Measurements from ENCODE around the gene ARHGAP15. TPM values are rescaled to one million over a fixed set of nuclear protein-coding genes. Genes with fewer than 3 reads are reported as not detected.

ARHGAP15 gene
- total RNA-seq, 3 donors from 2014 or later = 5.3 to 8.2 (median 5.8) TPM

GRCh38 chr2:143682436-143683055 is 553.3 kb downstream of the ARHGAP15 start:
- no peak for DNase-seq
- Histone ChIP-seq H3K4me3 (no peak overlapping the region), H3K36me3 (ENCODE audit: low read depth) (no peaks in the 10 kb centered on the region), H3K9me3 (no peaks in the 10 kb centered on the region), H3K4me1 (ENCODE audit: low read depth) (no peaks in the 10 kb centered on the region)
- no peak for TF ChIP-seq CTCF (IDR thresholded peaks at IDR 0.05)
- no peak for ATAC-seq
- intact Hi-C loops (cut with DNase I, micrococcal nuclease) = loop anchor here in 1 of 2 donors (10.0 kb wide), 1 partner anchor 652 kb away; a partner anchor contains a TSS

GRCh38 chr2:143683977-143684376 is 554.8 kb downstream of the ARHGAP15 start:
- no peak for TF ChIP-seq CTCF (IDR thresholded peaks at IDR 0.05)
- H3K36me3 ChIP-seq (ENCODE audit: low read depth) = no peaks in the 10 kb centered on the region
- intact Hi-C loops (cut with DNase I, micrococcal nuclease) = loop anchor here in 1 of 2 donors (10.0 kb wide), 1 partner anchor 651 kb away; a partner anchor contains a TSS
- H3K4me1 ChIP-seq (ENCODE audit: low read depth) = no peaks in the 10 kb centered on the region
- DNase-seq (no peak), ATAC-seq (no peak)
- H3K4me3 ChIP-seq = no peak overlapping the region
- no peaks in the 10 kb centered on the region for H3K9me3 ChIP-seq

GRCh38 chr2:143684551-143685320 is 555.5 kb downstream of the ARHGAP15 start:
- no peak for DNase-seq
- Histone ChIP-seq H3K36me3 (ENCODE audit: low read depth) (no peaks in the 10 kb centered on the region), H3K4me1 (ENCODE audit: low read depth) (no peaks in the 10 kb centered on the region), H3K9me3 (no peaks in the 10 kb centered on the region), H3K4me3 (no peak overlapping the region)
- TF ChIP-seq CTCF (IDR thresholded peaks at IDR 0.05) = no peak
- intact Hi-C loops (cut with DNase I, micrococcal nuclease) = loop anchor here in 1 of 2 donors (10.0 kb wide), 1 partner anchor 650 kb away; a partner anchor contains a TSS
- ATAC-seq = no peak

- no peak for TF ChIP-seq CTCF (IDR thresholded peaks at IDR 0.05)
- H3K4me1 ChIP-seq (ENCODE audit: low read depth) = no peaks in the 10 kb centered on the region
- intact Hi-C loops (cut with DNase I, micrococcal nuclease) = loop anchor here in 1 of 2 donors (10.0 kb wide), 1 partner anchor 649 kb away; a partner anchor contains a TSS
- H3K9me3 ChIP-seq = no peaks in the 10 kb centered on the region
- H3K36me3 ChIP-seq (ENCODE audit: low read depth) = no peaks in the 10 kb centered on the region
- ATAC-seq (no peak), DNase-seq (no peak)
- no peak overlapping the region for H3K4me3 ChIP-seq
Observed at GRCh38 chr2:143685421-143686078, 556.3 kb downstream of the ARHGAP15 start.

- DNase-seq (no peak), ATAC-seq (no peak)
- no peaks in the 10 kb centered on the region for H3K9me3 ChIP-seq
- intact Hi-C loops (cut with DNase I, micrococcal nuclease) = loop anchor here in 1 of 2 donors (10.0 kb wide), 1 partner anchor 648 kb away; a partner anchor contains a TSS
- no peaks in the 10 kb centered on the region for H3K36me3 ChIP-seq (ENCODE audit: low read depth)
- H3K4me1 ChIP-seq (ENCODE audit: low read depth) = no peaks in the 10 kb centered on the region
- no peak overlapping the region for H3K4me3 ChIP-seq
- no peak for TF ChIP-seq CTCF (IDR thresholded peaks at IDR 0.05)
Observed at GRCh38 chr2:143686585-143687164, 557.5 kb downstream of the ARHGAP15 start.
